Neural cell (in vitro differentiated cells): ENCODE results near the gene RBM27. TPM values are rescaled to one million over a fixed set of nuclear protein-coding genes. Genes with fewer than 3 reads are reported as not detected.
"Not testable (repeated sequence)": the region's sequence is repeated elsewhere in the genome, so short reads cannot be mapped to it uniquely, and the experiment has no call there.

ENCODE experiments used
- H2AFZ ChIP-seq: fragments of 200-600, 300-800 bp; sonication (generic), shearing (Covaris generic); 2 replicates; pipeline ENCODE4 v1.6.0; 2014; ENCODE audit warnings: low read depth, mild to moderate bottlenecking, antibody characterized with exemption, low read length, moderate library complexity
- H3F3A ChIP-seq: fragments of 200-600 bp; shearing (Covaris generic); 2 replicates; pipeline ENCODE4 v1.6.1; 2016; ENCODE audit warnings: mild to moderate bottlenecking, moderate library complexity, mixed read lengths, antibody characterized with exemption, low read length; ENCODE audit not compliant: insufficient read depth, poor library complexity, severe bottlenecking
- H3K27ac ChIP-seq: fragments of 200-600, 300-800 bp; sonication (generic), shearing (Covaris generic); 2 replicates; pipeline ENCODE4 v1.5.1; 2014; ENCODE audit warnings: mild to moderate bottlenecking, low read length, moderate library complexity
- H3K27me3 ChIP-seq: fragments of 300-800, 200-600 bp; sonication (generic), shearing (Covaris generic); 2 replicates; pipeline ENCODE4 v1.6.0; 2014; ENCODE audit warnings: mild to moderate bottlenecking, low read depth, low read length, moderate library complexity; ENCODE audit not compliant: insufficient read depth
- H3K36me3 ChIP-seq: fragments of 300-800, 200-600 bp; sonication (generic), shearing (Covaris generic); 2 replicates; pipeline ENCODE4 v1.5.1; 2014; ENCODE audit warnings: mild to moderate bottlenecking, antibody characterized with exemption, low read length, moderate library complexity; ENCODE audit not compliant: insufficient read depth
- H3K4me2 ChIP-seq: fragments of 300-800, 200-600 bp; sonication (generic), shearing (Covaris generic); 2 replicates; pipeline ENCODE4 v1.6.0; 2014; ENCODE audit warnings: mild to moderate bottlenecking, low read length
- H3K4me3 ChIP-seq: fragments of 300-800, 200-600 bp; sonication (generic), shearing (Covaris generic); 2 replicates; pipeline ENCODE4 v1.5.1; 2014; ENCODE audit warnings: mild to moderate bottlenecking, low read length, moderate library complexity
- H3K79me2 ChIP-seq: fragments of 200-600 bp; shearing (Covaris generic); replicated peaks from 2 replicates; pipeline ENCODE4 v1.6.0; 2014; ENCODE audit warnings: mild to moderate bottlenecking, low read length, moderate library complexity; ENCODE audit not compliant: insufficient read depth
- H3K9ac ChIP-seq: fragments of 300-800, 200-600 bp; sonication (generic), shearing (Covaris generic); 2 replicates; pipeline ENCODE4 v1.6.1; 2016; ENCODE audit warnings: mild to moderate bottlenecking, low read length, mixed read lengths
- H3K9me2 ChIP-seq: fragments of 200-600 bp; shearing (Covaris generic); 2 replicates; pipeline ENCODE4 v1.6.1; 2016; ENCODE audit warnings: mild to moderate bottlenecking, low read length, mixed read lengths; ENCODE audit not compliant: insufficient read depth
- H3K9me3 ChIP-seq: fragments of 200-600, 300-800 bp; sonication (generic), shearing (Covaris generic); 2 replicates; pipeline ENCODE4 v1.6.1; 2016; ENCODE audit warnings: mild to moderate bottlenecking, mixed run types, low read length, moderate library complexity, mixed read lengths
- H4K20me1 ChIP-seq: fragments of 200-600 bp; shearing (Covaris generic); 2 replicates; pipeline ENCODE4 v1.6.1; 2016; ENCODE audit warnings: mild to moderate bottlenecking, mixed run types; ENCODE audit not compliant: insufficient read depth
- EP300 ChIP-seq: fragments of 450-650 bp; conservative IDR thresholded peaks from 2 replicates; pipeline ENCODE4 v1.6.1; 2014; ENCODE audit warnings: antibody characterized with exemption, mild to moderate bottlenecking, moderate library complexity; ENCODE audit not compliant: poor library complexity, severe bottlenecking
- EZH2 ChIP-seq: fragments of 200-600, 300-800 bp; shearing (Covaris generic), sonication (generic); IDR thresholded peaks from 2 replicates; pipeline ENCODE4 v1.6.1; 2014; ENCODE audit warnings: antibody characterized with exemption, low read length, borderline replicate concordance, mild to moderate bottlenecking; ENCODE audit not compliant: insufficient read depth, poor library complexity, severe bottlenecking
- MXI1 ChIP-seq: fragments of 450-650 bp; conservative IDR thresholded peaks from 2 replicates; pipeline ENCODE4 v1.6.1; 2014; ENCODE audit warnings: antibody characterized with exemption, mild to moderate bottlenecking; ENCODE audit not compliant: poor library complexity, severe bottlenecking
- POLR2AphosphoS5 ChIP-seq: IDR thresholded peaks from 2 replicates; pipeline ENCODE4 v1.6.1; 2012
- RAD21 ChIP-seq: fragments of 450-650 bp; conservative IDR thresholded peaks from 2 replicates; pipeline ENCODE4 v1.6.1; 2014; ENCODE audit warnings: antibody characterized with exemption, mild to moderate bottlenecking, moderate library complexity
- SMC3 ChIP-seq: fragments of 450-650 bp; conservative IDR thresholded peaks from 2 replicates; pipeline ENCODE4 v1.6.1; 2014; ENCODE audit warnings: antibody characterized with exemption, mild to moderate bottlenecking, moderate library complexity; ENCODE audit not compliant: poor library complexity
- TAF1 ChIP-seq: IDR thresholded peaks from 2 replicates; pipeline ENCODE4 v1.6.1; 2012; ENCODE audit warnings: low read depth
- polyA plus RNA-seq: library from polyadenylated mRNA; depleted of rRNA; stranded (reverse); fragments of >200 nt; gene quantifications from 2 replicates; pipeline ENCODE4 v1.2.3, GENCODE V29; 2014
- TF ChIP-seq, protein P1 (sequence below): fragments of 450-650 bp; IDR thresholded peaks from 2 replicates; pipeline ENCODE4 v1.5.1; 2014; ENCODE audit warnings: antibody characterized with exemption, mild to moderate bottlenecking, moderate library complexity; ENCODE audit not compliant: poor library complexity, severe bottlenecking
- TF ChIP-seq, protein P2 (sequence below): IDR thresholded peaks from 2 replicates; pipeline ENCODE4 v1.6.1; 2012; ENCODE audit warnings: borderline replicate concordance

RBM27 gene
- polyA plus RNA-seq, 1 donor from 2014 or later = 23.2 TPM

DNA sequence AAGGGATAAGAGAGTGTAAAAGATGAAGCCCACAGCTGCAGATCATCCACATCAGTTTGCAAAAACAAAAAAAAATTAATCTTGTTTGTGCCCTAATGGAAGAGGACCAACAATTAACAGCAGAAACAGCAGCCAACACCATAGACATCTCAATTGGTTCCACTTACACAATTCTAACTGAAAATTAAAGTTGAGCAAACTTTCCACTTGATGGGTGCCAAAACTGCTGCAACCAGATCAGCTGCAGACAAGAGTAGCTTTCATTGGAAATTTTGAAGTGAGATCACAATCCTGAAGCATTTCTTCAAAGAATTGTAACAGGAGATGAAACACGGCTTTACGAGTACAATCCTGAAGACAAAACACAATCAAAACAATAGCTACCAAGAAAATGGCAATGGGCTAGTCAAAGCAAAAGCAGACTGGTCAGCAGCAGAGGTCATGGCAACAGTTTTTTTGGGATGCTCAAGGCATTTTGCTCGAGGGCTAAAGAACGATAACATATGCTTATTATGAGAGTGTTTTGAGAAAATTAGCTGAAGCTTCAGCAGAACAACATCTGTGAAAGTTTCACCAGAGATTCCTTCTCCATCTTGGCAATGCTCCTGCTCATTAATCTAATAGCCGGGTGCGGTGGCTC lies 4.1 kb upstream of the RBM27 start:
- Histone ChIP-seq H4K20me1 (no peaks in the 10 kb centered on the region), H3K9me2 (no peaks in the 10 kb centered on the region), H3K27me3 (no peaks in the 10 kb centered on the region), H3F3A (no peaks in the 10 kb centered on the region), H3K79me2 (peaks cover 4% of the 10 kb centered on the region), H3K36me3 (no peaks in the 10 kb centered on the region), H3K4me2 (no peak overlapping the region), H3K9ac (no peak overlapping the region), H3K9me3 (no peaks in the 10 kb centered on the region), H3K27ac (no peak overlapping the region), H2AFZ (no peak overlapping the region), H3K4me3 (no peak overlapping the region)
- TF ChIP-seq RAD21 (no peak), TAF1 (no peak), POLR2AphosphoS5 (no peak), EZH2 (no peak), MXI1 (no peak), EP300 (no peak), SMC3 (no peak)
- TF ChIP-seq, protein P1, sequence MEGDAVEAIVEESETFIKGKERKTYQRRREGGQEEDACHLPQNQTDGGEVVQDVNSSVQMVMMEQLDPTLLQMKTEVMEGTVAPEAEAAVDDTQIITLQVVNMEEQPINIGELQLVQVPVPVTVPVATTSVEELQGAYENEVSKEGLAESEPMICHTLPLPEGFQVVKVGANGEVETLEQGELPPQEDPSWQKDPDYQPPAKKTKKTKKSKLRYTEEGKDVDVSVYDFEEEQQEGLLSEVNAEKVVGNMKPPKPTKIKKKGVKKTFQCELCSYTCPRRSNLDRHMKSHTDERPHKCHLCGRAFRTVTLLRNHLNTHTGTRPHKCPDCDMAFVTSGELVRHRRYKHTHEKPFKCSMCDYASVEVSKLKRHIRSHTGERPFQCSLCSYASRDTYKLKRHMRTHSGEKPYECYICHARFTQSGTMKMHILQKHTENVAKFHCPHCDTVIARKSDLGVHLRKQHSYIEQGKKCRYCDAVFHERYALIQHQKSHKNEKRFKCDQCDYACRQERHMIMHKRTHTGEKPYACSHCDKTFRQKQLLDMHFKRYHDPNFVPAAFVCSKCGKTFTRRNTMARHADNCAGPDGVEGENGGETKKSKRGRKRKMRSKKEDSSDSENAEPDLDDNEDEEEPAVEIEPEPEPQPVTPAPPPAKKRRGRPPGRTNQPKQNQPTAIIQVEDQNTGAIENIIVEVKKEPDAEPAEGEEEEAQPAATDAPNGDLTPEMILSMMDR = no peak
- TF ChIP-seq, protein P2, sequence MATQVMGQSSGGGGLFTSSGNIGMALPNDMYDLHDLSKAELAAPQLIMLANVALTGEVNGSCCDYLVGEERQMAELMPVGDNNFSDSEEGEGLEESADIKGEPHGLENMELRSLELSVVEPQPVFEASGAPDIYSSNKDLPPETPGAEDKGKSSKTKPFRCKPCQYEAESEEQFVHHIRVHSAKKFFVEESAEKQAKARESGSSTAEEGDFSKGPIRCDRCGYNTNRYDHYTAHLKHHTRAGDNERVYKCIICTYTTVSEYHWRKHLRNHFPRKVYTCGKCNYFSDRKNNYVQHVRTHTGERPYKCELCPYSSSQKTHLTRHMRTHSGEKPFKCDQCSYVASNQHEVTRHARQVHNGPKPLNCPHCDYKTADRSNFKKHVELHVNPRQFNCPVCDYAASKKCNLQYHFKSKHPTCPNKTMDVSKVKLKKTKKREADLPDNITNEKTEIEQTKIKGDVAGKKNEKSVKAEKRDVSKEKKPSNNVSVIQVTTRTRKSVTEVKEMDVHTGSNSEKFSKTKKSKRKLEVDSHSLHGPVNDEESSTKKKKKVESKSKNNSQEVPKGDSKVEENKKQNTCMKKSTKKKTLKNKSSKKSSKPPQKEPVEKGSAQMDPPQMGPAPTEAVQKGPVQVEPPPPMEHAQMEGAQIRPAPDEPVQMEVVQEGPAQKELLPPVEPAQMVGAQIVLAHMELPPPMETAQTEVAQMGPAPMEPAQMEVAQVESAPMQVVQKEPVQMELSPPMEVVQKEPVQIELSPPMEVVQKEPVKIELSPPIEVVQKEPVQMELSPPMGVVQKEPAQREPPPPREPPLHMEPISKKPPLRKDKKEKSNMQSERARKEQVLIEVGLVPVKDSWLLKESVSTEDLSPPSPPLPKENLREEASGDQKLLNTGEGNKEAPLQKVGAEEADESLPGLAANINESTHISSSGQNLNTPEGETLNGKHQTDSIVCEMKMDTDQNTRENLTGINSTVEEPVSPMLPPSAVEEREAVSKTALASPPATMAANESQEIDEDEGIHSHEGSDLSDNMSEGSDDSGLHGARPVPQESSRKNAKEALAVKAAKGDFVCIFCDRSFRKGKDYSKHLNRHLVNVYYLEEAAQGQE = no peak

- H3K36me3 ChIP-seq, H3K9me3 ChIP-seq, H3K27me3 ChIP-seq, H3K4me2 ChIP-seq, H3F3A ChIP-seq, H2AFZ ChIP-seq, H3K9ac ChIP-seq, H4K20me1 ChIP-seq, H3K27ac ChIP-seq, H3K9me2 ChIP-seq, H3K4me3 ChIP-seq: not testable (repeated sequence)
- peaks cover 29% of the 10 kb centered on the region for H3K79me2 ChIP-seq
These were observed 1.6 kb upstream of the RBM27 start for GRCh38 chr5:146201795-146202194.

GRCh38 chr5:146203872-146204192 lies 427 bp downstream of the RBM27 start:
- Histone ChIP-seq H4K20me1 (no peaks in the 10 kb centered on the region), H3K36me3 (no peaks in the 10 kb centered on the region), H3K4me3 (peak overlapping the region; percentile 69), H3K4me2 (peak overlapping the region; percentile 47), H3K9ac (peak overlapping the region; percentile 78), H3K9me3 (no peaks in the 10 kb centered on the region), H2AFZ (peak overlapping the region; percentile 65), H3F3A (no peaks in the 10 kb centered on the region), H3K27ac (peak overlapping the region; percentile 76), H3K9me2 (no peaks in the 10 kb centered on the region), H3K79me2 (peaks cover 43% of the 10 kb centered on the region), H3K27me3 (no peaks in the 10 kb centered on the region)
- TF ChIP-seq RAD21 (no peak), MXI1 (no peak), SMC3 (no peak), EZH2 (no peak), EP300 (no peak), POLR2AphosphoS5 (no peak), TAF1 (no peak)
- TF ChIP-seq, protein P1 = no peak
- TF ChIP-seq, protein P2 = no peak
